Measurements from ENCODE around the gene HEATR1. TPM values are rescaled to one million over a fixed set of nuclear protein-coding genes. Genes with fewer than 3 reads are reported as not detected.

The HEATR1 gene
- total RNA-seq, 1 donor from 2014 or later: 33.3 TPM

GRCh38 chr1:236523704-236524141 lies 80.6 kb downstream of the HEATR1 start, which contains the start of gene LGALS8:
LGALS8 (plus strand) TSS chr1:236523982; CDS start chr1:236526071, 2,089 bp downstream.
- Mint-ChIP-seq H3K4me1 (ENCODE audit: unreplicated experiment) (peaks cover 30% of the 10 kb centered on the region), H3K9me3 (ENCODE audit: unreplicated experiment) (no peaks in the 10 kb centered on the region), H3K36me3 (ENCODE audit: low read depth, unreplicated experiment) (peaks cover 18% of the 10 kb centered on the region), H3K27ac (ENCODE audit: unreplicated experiment) (peak within 1 kb of the TSS; percentile 97), H3K4me3 (ENCODE audit: unreplicated experiment) (peak within 1 kb of the TSS; percentile 95), H3K27me3 (ENCODE audit: unreplicated experiment) (peaks cover 11% of the 10 kb centered on the region)
- peak; percentile 80 for DNase-seq (ENCODE audit: low spot score)
- TF ChIP-seq CTCF (IDR thresholded peaks at IDR 0.05; ENCODE audit: unreplicated experiment): no peak

- H3K27me3 Mint-ChIP-seq (ENCODE audit: unreplicated experiment): peaks cover 11% of the 10 kb centered on the region
- TF ChIP-seq CTCF (IDR thresholded peaks at IDR 0.05; ENCODE audit: unreplicated experiment): no peak
- peaks cover 36% of the 10 kb centered on the region for H3K4me1 Mint-ChIP-seq (ENCODE audit: unreplicated experiment)
- peak overlapping the region; percentile 95 for H3K4me3 Mint-ChIP-seq (ENCODE audit: unreplicated experiment)
- DNase-seq (ENCODE audit: low spot score): no peak
- H3K27ac Mint-ChIP-seq (ENCODE audit: unreplicated experiment): peak overlapping the region; percentile 62
- H3K9me3 Mint-ChIP-seq (ENCODE audit: unreplicated experiment): no peaks in the 10 kb centered on the region
- peaks cover 18% of the 10 kb centered on the region for H3K36me3 Mint-ChIP-seq (ENCODE audit: low read depth, unreplicated experiment)
These were observed 81.2 kb downstream of the HEATR1 start for GRCh38 chr1:236522937-236523703.

GRCh38 chr1:236520445-236521005 lies 83.8 kb downstream of the HEATR1 start:
- Mint-ChIP-seq H3K36me3 (ENCODE audit: low read depth, unreplicated experiment) (peaks cover 6% of the 10 kb centered on the region), H3K27ac (ENCODE audit: unreplicated experiment) (no peak overlapping the region), H3K4me1 (ENCODE audit: unreplicated experiment) (peaks cover 33% of the 10 kb centered on the region), H3K27me3 (ENCODE audit: unreplicated experiment) (peaks cover 11% of the 10 kb centered on the region), H3K4me3 (ENCODE audit: unreplicated experiment) (no peak overlapping the region), H3K9me3 (ENCODE audit: unreplicated experiment) (no peaks in the 10 kb centered on the region)
- DNase-seq (ENCODE audit: low spot score): no peak
- TF ChIP-seq CTCF (IDR thresholded peaks at IDR 0.05; ENCODE audit: unreplicated experiment): no peak

GRCh38 chr1:236518322-236518721 lies 86.0 kb downstream of the HEATR1 start:
- Mint-ChIP-seq H3K4me3 (ENCODE audit: unreplicated experiment) (no peak overlapping the region), H3K4me1 (ENCODE audit: unreplicated experiment) (peaks cover 24% of the 10 kb centered on the region), H3K36me3 (ENCODE audit: low read depth, unreplicated experiment) (no peaks in the 10 kb centered on the region), H3K27me3 (ENCODE audit: unreplicated experiment) (peaks cover 6% of the 10 kb centered on the region), H3K9me3 (ENCODE audit: unreplicated experiment) (no peaks in the 10 kb centered on the region), H3K27ac (ENCODE audit: unreplicated experiment) (peak overlapping the region; percentile 92)
- DNase-seq (ENCODE audit: low spot score): no peak
- no peak for TF ChIP-seq CTCF (IDR thresholded peaks at IDR 0.05; ENCODE audit: unreplicated experiment)

Data from endothelial cell (in vitro differentiated cells).